HG03571 (cell line): ENCODE data around the gene SLAMF9.

Experiments
- ATAC-seq: cut with Tn5 transposase; IDR thresholded peaks from one replicate; pipeline ENCODE4 v1.9.1; 2021; ENCODE audit not compliant: unreplicated experiment

Gene SLAMF9

GRCh38 chr1:159946242-159947187 lies 7.5 kb downstream of the SLAMF9 start:
- ATAC-seq: no peak

GRCh38 chr1:159945483-159946241 lies 8.4 kb downstream of the SLAMF9 start, which contains the start of gene IGSF9:
TSS of gene IGSF9 (minus strand) at chr1:159945613. CDS start at chr1:159943454, 2,159 bp downstream.
- no peak for ATAC-seq

- no peak for ATAC-seq
Observed at GRCh38 chr1:159944623-159945455, 9.2 kb downstream of the SLAMF9 start.

GRCh38 chr1:159943908-159944622 lies 10.0 kb downstream of the SLAMF9 start:
- ATAC-seq: no peak

DNA sequence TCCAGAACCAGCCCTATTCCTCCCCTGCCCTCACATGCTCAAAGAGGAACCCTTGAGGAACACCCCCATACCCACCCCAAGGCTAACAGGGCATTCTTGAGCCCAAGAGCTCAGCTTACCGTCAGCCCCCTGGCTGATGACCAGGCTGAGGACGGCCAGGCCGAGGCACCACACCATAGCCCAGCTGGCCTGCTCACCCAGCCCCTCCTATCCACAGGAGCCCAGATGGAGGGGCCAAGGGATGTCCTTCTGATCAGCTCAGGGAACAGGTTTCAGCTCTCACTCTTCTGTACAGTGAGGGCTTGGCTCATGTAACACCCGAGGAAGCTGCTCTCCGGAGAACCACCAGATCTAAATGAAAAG lies 10.8 kb downstream of the SLAMF9 start:
- ATAC-seq: no peak

GRCh38 chr1:159942632-159943277 lies 11.3 kb downstream of the SLAMF9 start:
- no peak for ATAC-seq

GRCh38 chr1:159941591-159942560 lies 12.2 kb downstream of the SLAMF9 start:
- ATAC-seq: no peak

DNA sequence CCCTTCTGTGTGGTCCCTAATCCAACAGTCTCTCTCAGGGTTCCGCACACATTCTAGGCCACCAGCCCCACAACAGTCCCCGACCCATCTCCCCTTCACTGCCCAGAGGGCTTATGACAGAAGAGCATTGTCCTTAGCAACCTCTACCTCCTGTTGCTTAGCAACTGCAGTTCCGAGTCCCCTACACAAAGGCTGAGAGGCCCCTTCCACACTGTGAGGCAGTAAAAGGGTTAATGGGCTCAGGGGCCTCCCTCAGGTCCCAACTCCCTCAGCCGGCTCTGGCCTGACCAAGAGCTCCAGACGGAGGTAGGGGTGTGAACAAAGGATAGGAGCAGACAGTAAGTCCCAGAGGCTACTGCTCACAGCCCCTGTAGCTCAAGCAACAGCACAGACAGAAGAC lies 12.9 kb downstream of the SLAMF9 start:
- ATAC-seq: no peak

DNA sequence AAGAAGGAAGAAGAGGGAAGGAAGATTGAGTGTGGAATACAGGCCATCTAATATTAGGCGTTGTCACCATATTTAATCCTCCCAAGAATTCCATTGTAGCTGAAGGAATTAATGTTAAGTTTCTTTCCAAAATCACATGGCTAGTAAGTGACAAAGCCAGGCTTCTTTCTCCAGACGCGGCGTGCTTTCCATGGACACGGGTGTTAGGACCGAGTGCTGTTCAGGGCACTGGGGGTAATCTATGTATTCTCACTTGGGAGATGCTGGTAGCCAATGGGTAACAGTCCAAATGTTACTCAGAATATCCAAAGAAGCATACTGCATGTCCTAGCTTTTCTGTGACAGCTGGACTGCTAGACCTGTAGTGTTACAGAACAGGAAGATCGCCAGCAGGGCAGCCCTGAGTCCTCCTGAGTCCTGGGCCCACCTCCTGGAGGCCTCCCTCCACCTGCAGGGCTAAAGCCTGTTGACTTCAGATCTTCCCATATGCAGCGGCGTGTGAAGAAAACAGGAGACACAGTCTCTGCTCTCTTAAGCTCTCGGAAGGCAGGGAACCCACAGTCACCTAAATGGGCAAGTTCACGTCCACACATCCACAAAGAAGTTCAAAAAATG lies 13.9 kb downstream of the SLAMF9 start:
- ATAC-seq: no peak

DNA sequence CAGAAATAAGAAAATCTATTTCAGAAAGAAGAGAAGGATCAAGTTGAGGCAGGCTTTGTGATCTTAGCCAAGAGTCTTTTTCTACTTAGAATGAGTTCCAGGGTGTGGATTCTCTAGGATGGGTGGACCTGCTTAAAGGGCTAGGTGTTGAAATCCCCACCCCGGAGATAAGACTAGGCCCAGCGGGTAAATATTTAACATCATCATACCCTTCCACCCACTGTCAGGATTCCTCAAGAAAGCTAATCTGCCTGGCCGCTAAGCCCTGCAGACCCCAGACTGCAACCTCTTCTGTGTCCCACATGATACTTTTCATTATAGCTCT lies 14.4 kb downstream of the SLAMF9 start:
- ATAC-seq: no peak

DNA sequence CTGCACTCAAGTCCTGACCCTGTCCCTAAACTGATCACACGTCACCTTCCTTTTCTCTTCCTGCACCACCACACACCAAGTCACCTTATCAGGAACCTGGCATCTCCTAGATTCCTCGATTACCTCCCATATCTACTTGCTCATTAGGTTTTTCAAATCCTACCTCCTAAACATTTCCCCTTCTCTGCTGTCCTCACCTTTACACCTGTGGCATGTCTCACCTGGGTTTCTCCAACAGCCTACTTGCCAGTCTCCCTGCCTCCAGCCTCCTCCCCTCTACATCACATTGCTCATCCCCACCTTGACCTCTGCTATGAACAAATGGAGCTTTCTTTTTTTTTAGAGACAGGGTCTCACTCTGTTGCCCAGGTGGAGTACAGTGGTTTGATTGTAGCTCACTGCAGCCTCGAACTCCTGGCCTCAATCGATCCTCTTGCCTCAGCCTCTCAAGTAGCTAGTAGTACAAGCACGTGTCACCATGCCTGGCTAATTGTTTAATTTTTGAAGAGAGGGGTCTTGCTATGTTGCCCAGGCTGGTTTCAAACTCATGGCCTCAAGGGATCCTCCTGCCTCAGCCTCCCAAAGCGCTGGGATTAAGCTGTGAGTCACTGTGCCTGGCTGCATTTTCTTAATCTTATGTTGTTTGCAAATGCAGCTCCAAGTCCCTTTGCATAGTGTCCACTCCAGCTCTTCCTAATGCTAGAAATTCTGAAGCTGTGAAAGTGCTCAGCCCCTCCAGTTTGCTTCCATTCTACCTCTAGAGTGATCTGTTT lies 14.9 kb downstream of the SLAMF9 start:
- ATAC-seq: no peak

GRCh38 chr1:159938211-159938852 lies 15.7 kb downstream of the SLAMF9 start:
- no peak for ATAC-seq

GRCh38 chr1:159937054-159937750 lies 16.8 kb downstream of the SLAMF9 start:
- no peak for ATAC-seq

- no peak for ATAC-seq
Observed at GRCh38 chr1:159936273-159936904, 17.6 kb downstream of the SLAMF9 start.

DNA sequence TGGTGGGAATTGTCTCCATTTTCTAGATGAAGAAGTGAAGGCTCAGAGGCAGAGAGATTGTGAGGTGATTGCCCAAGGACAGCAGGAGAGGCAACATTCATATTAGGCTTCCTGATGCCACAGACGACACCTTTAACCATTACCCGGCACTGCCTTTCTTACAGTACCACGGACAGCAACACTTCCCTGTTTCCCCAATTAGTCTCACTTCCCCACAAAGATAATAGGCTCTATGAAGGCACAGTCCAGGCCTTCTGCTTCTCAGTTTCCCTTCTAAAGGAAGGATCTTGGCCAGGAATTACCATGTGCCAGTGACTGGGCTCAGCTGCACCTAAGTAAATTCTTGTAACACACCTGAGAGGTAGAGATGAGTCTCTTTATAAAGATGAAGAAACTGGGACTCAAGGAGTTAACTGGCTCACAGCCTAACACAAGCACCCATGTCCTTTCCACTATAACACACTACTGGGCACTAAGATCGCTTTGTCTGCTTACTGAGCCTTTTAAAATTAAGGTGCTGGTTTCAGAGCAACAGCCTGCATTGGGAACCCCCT lies 18.2 kb downstream of the SLAMF9 start:
- no peak for ATAC-seq

- ATAC-seq: no peak
Observed at GRCh38 chr1:159935305-159935704, 18.7 kb downstream of the SLAMF9 start.
